Body of pancreas (tissue), 4 donors: ENCODE data around the gene CYP11A1. TPM values are rescaled to one million over a fixed set of nuclear protein-coding genes. Genes with fewer than 3 reads are reported as not detected.
A peak's percentile ranks its signal among the peaks of the same experiment; 100 is the strongest.

ENCODE experiments used
- ATAC-seq: fragments of 150-250 bp; one replicate; pipeline ENCODE4 v1.9.1; 2016
- DNase-seq, 4 donors: peaks; one replicate each; pipeline ENCODE4 v3.0.0-alpha.2; 2019
- H3K27ac ChIP-seq, 4 donors: fragments of 200-600 bp; sonication (generic); 1 replicate in 3 of 4; 2 replicates in 1 of 4; pipeline versions ENCODE4 v1.5.1 to v1.6.1; 2016 to 2019; ENCODE audit warnings: mild to moderate bottlenecking in 1 of 4, mixed read lengths in 1 of 4, moderate library complexity in 1 of 4
- H3K27me3 ChIP-seq, 2 donors: fragments of 200-600 bp; sonication (generic); one replicate each; pipeline ENCODE4 v1.6.0; 2016; ENCODE audit warnings: mild to moderate bottlenecking in 1 of 2
- H3K36me3 ChIP-seq, 2 donors: fragments of 200-600 bp; sonication (generic); replicated peaks in 1 of 2; 2 replicates each; pipeline ENCODE4 v1.5.1; 2016; ENCODE audit warnings: low read depth in 2 of 2; ENCODE audit not compliant: insufficient read depth in 1 of 2
- H3K4me1 ChIP-seq: fragments of 200-600 bp; sonication (generic); one replicate; pipeline ENCODE4 v1.6.0; 2016
- H3K4me3 ChIP-seq, 2 donors: fragments of 200-600 bp; sonication (generic); 1 replicate in 1 of 2; 2 replicates in 1 of 2; pipeline ENCODE4 v1.5.1; 2016 to 2019
- H3K9me3 ChIP-seq, 3 donors: fragments of 200-600 bp; sonication (generic); 1 replicate in 2 of 3; 2 replicates in 1 of 3; pipeline ENCODE4 v1.5.1; 2016
- CTCF ChIP-seq, 7 experiments: fragments of 450-650 bp in 4 of 7; fragments of 200-600 bp in 3 of 7; sonication (generic) in 3 of 7; IDR thresholded peaks; one replicate each; pipeline ENCODE4 v1.5.1; 2016 to 2019; ENCODE audit warnings: antibody characterized with exemption in 7 of 7
- POLR2A ChIP-seq, 3 donors: fragments of 450-650 bp; IDR thresholded peaks; one replicate each; pipeline ENCODE4 v1.6.1; 2016; ENCODE audit warnings: antibody characterized with exemption in 3 of 3, mild to moderate bottlenecking in 2 of 3
- WGBS, 2 donors: methylation state at CpG; one replicate each; pipeline ENCODE4 v1.1.5; 2017; 5-methylcytosine and 5-hydroxymethylcytosine counted together
- intact Hi-C: fragments of 100-400 bp; cut with DNase I; formaldehyde crosslinking; loops from one replicate; pipeline ENCODE4 v1.15.1; 2023
- total RNA-seq, 2 donors: library from RNA; depleted of rRNA; stranded (reverse); fragments of >200 nt; gene quantifications; one replicate each; pipeline ENCODE4 v1.1.0, GENCODE V29; 2016

The CYP11A1 gene
- total RNA-seq, 2 donors from 2014 or later: 0.26 to 0.99 TPM

GRCh38 chr15:74322558-74323180, 44.8 kb downstream of the CYP11A1 start:
- DNase-seq: peak; percentile 51 to 66 (median 60)
- H3K9me3 ChIP-seq: no peaks in the 10 kb centered on the region

GRCh38 chr15:74320352-74321247, 46.8 kb downstream of the CYP11A1 start:
- H3K36me3 ChIP-seq: no peaks in the 10 kb centered on the region
- H3K9me3 ChIP-seq: no peaks in the 10 kb centered on the region
- intact Hi-C loops: no loop called here
- H3K4me3 ChIP-seq: no peak overlapping the region
- DNase-seq (peak; percentile 20 to 55 (median 34)), ATAC-seq (no peak)
- no peaks in the 10 kb centered on the region for H3K27me3 ChIP-seq
- WGBS, 2 donors: 79% methylated on average over 10 of the region's 10 CpGs
- H3K27ac ChIP-seq: no peak overlapping the region
- H3K4me1 ChIP-seq: peaks cover 16% of the 10 kb centered on the region
- TF ChIP-seq CTCF (IDR thresholded peaks at IDR 0.05): peak in 5 of 7 experiments; percentile 20 to 42 (median 27)
- no peak for TF ChIP-seq POLR2A (IDR thresholded peaks at IDR 0.05)

More at GRCh38 chr15:74322558-74323180, 44.8 kb downstream of the CYP11A1 start:
- ATAC-seq: peak; percentile 70
- WGBS, 2 donors: 28 to 100% methylated on average over 1 to 6 of the region's 6 CpGs
- Histone ChIP-seq H3K27me3 (no peaks in the 10 kb centered on the region), H3K36me3 (no peaks in the 10 kb centered on the region), H3K27ac (no peak overlapping the region), H3K4me3 (no peak overlapping the region), H3K4me1 (peaks cover 13% of the 10 kb centered on the region)
- TF ChIP-seq POLR2A (IDR thresholded peaks at IDR 0.05): no peak
- peak; percentile 37 to 77 (median 73) for TF ChIP-seq CTCF (IDR thresholded peaks at IDR 0.05)
- intact Hi-C loops: no loop called here

- H3K27me3 ChIP-seq: no peaks in the 10 kb centered on the region
- H3K36me3 ChIP-seq: no peaks in the 10 kb centered on the region
- DNase-seq: no peak
- no peaks in the 10 kb centered on the region for H3K9me3 ChIP-seq
- peaks cover 16% of the 10 kb centered on the region for H3K4me1 ChIP-seq
- WGBS, 2 donors: 45% methylated on average over 4 to 8 of the region's 8 CpGs
- intact Hi-C loops: no loop called here
- no peak overlapping the region for H3K4me3 ChIP-seq
- no peak for ATAC-seq
- no peak overlapping the region for H3K27ac ChIP-seq
- TF ChIP-seq POLR2A (IDR thresholded peaks at IDR 0.05) (no peak), CTCF (IDR thresholded peaks at IDR 0.05) (no peak)
Measured at GRCh38 chr15:74319596-74320351, 47.7 kb downstream of the CYP11A1 start.

GRCh38 chr15:74319138-74319460, 48.3 kb downstream of the CYP11A1 start:
- H3K36me3 ChIP-seq: no peaks in the 10 kb centered on the region
- H3K27ac ChIP-seq: no peak overlapping the region
- H3K4me1 ChIP-seq: peaks cover 16% of the 10 kb centered on the region
- intact Hi-C loops: no loop called here
- no peak for DNase-seq
- WGBS, 2 donors: 59 to 75% methylated on average over 5 of the region's 5 CpGs
- TF ChIP-seq POLR2A (IDR thresholded peaks at IDR 0.05) (no peak), CTCF (IDR thresholded peaks at IDR 0.05) (no peak)
- no peak overlapping the region for H3K4me3 ChIP-seq
- H3K9me3 ChIP-seq: no peaks in the 10 kb centered on the region
- H3K27me3 ChIP-seq: no peaks in the 10 kb centered on the region
- ATAC-seq: no peak
